GM18867 (cell line): Measurements from ENCODE around the gene C17orf107.
"Not testable (repeated sequence)": the region's sequence is repeated elsewhere in the genome, so short reads cannot be mapped to it uniquely, and the experiment has no call there.

Experiments
- ATAC-seq: cut with Tn5 transposase; IDR thresholded peaks from one replicate; pipeline ENCODE4 v1.9.1; 2021; ENCODE audit warnings: mild to moderate bottlenecking, moderate library complexity; ENCODE audit not compliant: unreplicated experiment

The C17orf107 gene

GRCh38 chr17:4899341-4900230 lies at the start of gene C17orf107:
Gene C17orf107 (plus strand): TSS chr17:4899536. CDS start chr17:4899763, 227 bp downstream.
- no peak for ATAC-seq

- ATAC-seq = no peak
These were observed 49.1 kb upstream of the C17orf107 start for GRCh38 chr17:4850246-4850645.

GRCh38 chr17:4851084-4851483 lies 48.3 kb upstream of the C17orf107 start:
- ATAC-seq = no peak

- no peak for ATAC-seq
These were observed 46.6 kb upstream of the C17orf107 start for GRCh38 chr17:4852567-4853207.

- no peak for ATAC-seq
These were observed 46.1 kb upstream of the C17orf107 start for GRCh38 chr17:4853208-4853671.

- ATAC-seq = no peak
These were observed 45.1 kb upstream of the C17orf107 start for GRCh38 chr17:4854111-4854681.

GRCh38 chr17:4856271-4856936 lies 42.9 kb upstream of the C17orf107 start:
- no peak for ATAC-seq

- no peak for ATAC-seq
These were observed 42.4 kb upstream of the C17orf107 start for GRCh38 chr17:4856937-4857314.

- not testable (repeated sequence) for ATAC-seq
These were observed 42.0 kb upstream of the C17orf107 start for GRCh38 chr17:4857347-4857746.

- no peak for ATAC-seq
These were observed 41.1 kb upstream of the C17orf107 start for GRCh38 chr17:4858068-4858881.

- ATAC-seq = no peak
These were observed 40.5 kb upstream of the C17orf107 start for GRCh38 chr17:4858882-4859260.

GRCh38 chr17:4859816-4860625 lies 39.3 kb upstream of the C17orf107 start:
- no peak for ATAC-seq

GRCh38 chr17:4860651-4861050 lies 38.7 kb upstream of the C17orf107 start:
- ATAC-seq = no peak

- ATAC-seq = no peak
These were observed 38.3 kb upstream of the C17orf107 start for GRCh38 chr17:4861052-4861451.

GRCh38 chr17:4862720-4863119 lies 36.6 kb upstream of the C17orf107 start:
- no peak for ATAC-seq

- ATAC-seq = no peak
These were observed 36.0 kb upstream of the C17orf107 start for GRCh38 chr17:4863321-4863720.

- ATAC-seq = not testable (repeated sequence)
These were observed 31.8 kb upstream of the C17orf107 start for GRCh38 chr17:4867535-4867934.

GRCh38 chr17:4869058-4869998 lies 30.0 kb upstream of the C17orf107 start:
- ATAC-seq = not testable (repeated sequence)
